Measurements from ENCODE around the gene AUTS2. TPM values are rescaled to one million over a fixed set of nuclear protein-coding genes. Genes with fewer than 3 reads are reported as not detected.

The AUTS2 gene
- total RNA-seq, 1 experiment from 2014 or later = 2.5 TPM

DNA sequence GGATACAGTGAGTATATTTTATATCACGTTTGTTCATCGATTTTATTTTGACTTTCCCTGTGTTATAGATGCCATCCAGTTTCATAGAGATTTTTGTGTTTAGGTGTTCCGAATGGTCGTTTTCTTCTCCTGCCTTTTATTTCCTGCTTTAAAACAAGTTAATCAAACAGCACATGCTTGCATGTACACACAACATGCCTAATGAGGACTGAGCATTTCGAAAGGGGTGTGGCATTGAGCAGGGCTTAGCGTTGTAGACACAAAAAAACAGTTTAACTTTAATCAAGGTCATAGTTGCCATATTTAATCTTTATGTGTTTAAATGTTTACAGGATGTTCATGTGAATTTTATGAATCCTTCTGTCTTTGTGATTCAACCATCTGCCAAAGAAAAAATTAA, 1103.2 kb downstream of the AUTS2 start:
- CTCF ChIA-PET = no interaction called here
- in situ Hi-C loops (cut with HindIII; ENCODE audit: low pct_unique_long_range_greater_than_20kb, low sequenced_read_pairs) (no loop called here), intact Hi-C loops (cut with micrococcal nuclease; ENCODE audit: unreplicated experiment) (no loop called here)
- no peak for ATAC-seq
- H3K27ac ChIP-seq (ENCODE audit: low read length) = no peak overlapping the region
- TF ChIP-seq SIN3A (IDR thresholded peaks at IDR 0.05; ENCODE audit: borderline replicate concordance, insufficient read depth, low read depth, low read length) (no peak), TCF7L2 (IDR thresholded peaks at IDR 0.05; ENCODE audit: low read depth, low read length) (no peak), POLR2AphosphoS5 (IDR thresholded peaks at IDR 0.05; ENCODE audit: low read depth, low read length) (no peak)
- TF ChIP-seq, protein P1, sequence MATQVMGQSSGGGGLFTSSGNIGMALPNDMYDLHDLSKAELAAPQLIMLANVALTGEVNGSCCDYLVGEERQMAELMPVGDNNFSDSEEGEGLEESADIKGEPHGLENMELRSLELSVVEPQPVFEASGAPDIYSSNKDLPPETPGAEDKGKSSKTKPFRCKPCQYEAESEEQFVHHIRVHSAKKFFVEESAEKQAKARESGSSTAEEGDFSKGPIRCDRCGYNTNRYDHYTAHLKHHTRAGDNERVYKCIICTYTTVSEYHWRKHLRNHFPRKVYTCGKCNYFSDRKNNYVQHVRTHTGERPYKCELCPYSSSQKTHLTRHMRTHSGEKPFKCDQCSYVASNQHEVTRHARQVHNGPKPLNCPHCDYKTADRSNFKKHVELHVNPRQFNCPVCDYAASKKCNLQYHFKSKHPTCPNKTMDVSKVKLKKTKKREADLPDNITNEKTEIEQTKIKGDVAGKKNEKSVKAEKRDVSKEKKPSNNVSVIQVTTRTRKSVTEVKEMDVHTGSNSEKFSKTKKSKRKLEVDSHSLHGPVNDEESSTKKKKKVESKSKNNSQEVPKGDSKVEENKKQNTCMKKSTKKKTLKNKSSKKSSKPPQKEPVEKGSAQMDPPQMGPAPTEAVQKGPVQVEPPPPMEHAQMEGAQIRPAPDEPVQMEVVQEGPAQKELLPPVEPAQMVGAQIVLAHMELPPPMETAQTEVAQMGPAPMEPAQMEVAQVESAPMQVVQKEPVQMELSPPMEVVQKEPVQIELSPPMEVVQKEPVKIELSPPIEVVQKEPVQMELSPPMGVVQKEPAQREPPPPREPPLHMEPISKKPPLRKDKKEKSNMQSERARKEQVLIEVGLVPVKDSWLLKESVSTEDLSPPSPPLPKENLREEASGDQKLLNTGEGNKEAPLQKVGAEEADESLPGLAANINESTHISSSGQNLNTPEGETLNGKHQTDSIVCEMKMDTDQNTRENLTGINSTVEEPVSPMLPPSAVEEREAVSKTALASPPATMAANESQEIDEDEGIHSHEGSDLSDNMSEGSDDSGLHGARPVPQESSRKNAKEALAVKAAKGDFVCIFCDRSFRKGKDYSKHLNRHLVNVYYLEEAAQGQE (IDR thresholded peaks at IDR 0.05; ENCODE audit: insufficient read depth in 1 of 2, low read depth in 2 of 2, low read length in 1 of 2) = no peak
- TF ChIP-seq, protein P2, sequence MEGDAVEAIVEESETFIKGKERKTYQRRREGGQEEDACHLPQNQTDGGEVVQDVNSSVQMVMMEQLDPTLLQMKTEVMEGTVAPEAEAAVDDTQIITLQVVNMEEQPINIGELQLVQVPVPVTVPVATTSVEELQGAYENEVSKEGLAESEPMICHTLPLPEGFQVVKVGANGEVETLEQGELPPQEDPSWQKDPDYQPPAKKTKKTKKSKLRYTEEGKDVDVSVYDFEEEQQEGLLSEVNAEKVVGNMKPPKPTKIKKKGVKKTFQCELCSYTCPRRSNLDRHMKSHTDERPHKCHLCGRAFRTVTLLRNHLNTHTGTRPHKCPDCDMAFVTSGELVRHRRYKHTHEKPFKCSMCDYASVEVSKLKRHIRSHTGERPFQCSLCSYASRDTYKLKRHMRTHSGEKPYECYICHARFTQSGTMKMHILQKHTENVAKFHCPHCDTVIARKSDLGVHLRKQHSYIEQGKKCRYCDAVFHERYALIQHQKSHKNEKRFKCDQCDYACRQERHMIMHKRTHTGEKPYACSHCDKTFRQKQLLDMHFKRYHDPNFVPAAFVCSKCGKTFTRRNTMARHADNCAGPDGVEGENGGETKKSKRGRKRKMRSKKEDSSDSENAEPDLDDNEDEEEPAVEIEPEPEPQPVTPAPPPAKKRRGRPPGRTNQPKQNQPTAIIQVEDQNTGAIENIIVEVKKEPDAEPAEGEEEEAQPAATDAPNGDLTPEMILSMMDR (IDR thresholded peaks at IDR 0.05) = no peak
- H3K4me1 ChIP-seq (ENCODE audit: control insufficient read depth, insufficient read depth, low read length) = no peaks in the 10 kb centered on the region
- DNase-seq (ENCODE audit: low read depth, low spot score) = no peak
- no peak overlapping the region for H3K4me3 ChIP-seq (ENCODE audit: low read depth in 2 of 2, low read length in 2 of 2)
- peaks cover 10% of the 10 kb centered on the region; the same call in 1 of the 2 replicates for H3K27me3 ChIP-seq (ENCODE audit: control insufficient read depth, insufficient read depth, low read length)
- POLR2A ChIA-PET = no interaction called here
- H3K9me3 ChIP-seq (ENCODE audit: control insufficient read depth, insufficient read depth, low read depth, low read length) = no peaks in the 10 kb centered on the region
- H3K36me3 ChIP-seq (ENCODE audit: control insufficient read depth, insufficient read depth, low read length) = no peaks in the 10 kb centered on the region
- no TSS peak for BruUV-seq (replicated peaks)

DNA sequence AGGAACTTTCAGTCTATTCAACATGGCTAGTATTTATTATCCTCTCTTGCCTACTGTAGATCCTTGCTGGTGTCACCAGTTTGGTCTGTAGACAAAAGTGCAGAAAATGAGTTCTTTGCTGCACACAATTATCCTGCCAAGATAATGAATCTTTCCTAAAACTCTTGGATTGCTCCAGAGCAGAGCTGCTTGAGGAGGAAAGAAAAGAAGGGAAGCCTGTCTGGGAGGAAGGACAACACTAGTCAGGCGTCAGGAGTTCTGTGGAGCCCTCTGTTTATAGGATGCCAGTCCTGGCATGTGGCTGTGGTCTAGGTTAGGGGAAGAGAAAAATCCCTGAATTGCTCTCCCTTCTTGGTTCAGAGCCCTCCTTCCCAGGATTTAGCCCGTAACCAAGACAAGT, 1103.7 kb downstream of the AUTS2 start:
- Histone ChIP-seq H3K4me3 (ENCODE audit: low read depth in 2 of 2, low read length in 2 of 2) (no peak overlapping the region), H3K36me3 (ENCODE audit: control insufficient read depth, insufficient read depth, low read length) (no peaks in the 10 kb centered on the region), H3K27me3 (ENCODE audit: control insufficient read depth, insufficient read depth, low read length) (peaks cover 8% of the 10 kb centered on the region; the same call in 1 of the 2 replicates), H3K27ac (ENCODE audit: low read length) (no peak overlapping the region), H3K4me1 (ENCODE audit: control insufficient read depth, insufficient read depth, low read length) (no peaks in the 10 kb centered on the region), H3K9me3 (ENCODE audit: control insufficient read depth, insufficient read depth, low read depth, low read length) (no peaks in the 10 kb centered on the region)
- in situ Hi-C loops (cut with HindIII; ENCODE audit: low pct_unique_long_range_greater_than_20kb, low sequenced_read_pairs) = no loop called here
- intact Hi-C loops (cut with micrococcal nuclease; ENCODE audit: unreplicated experiment) = no loop called here
- POLR2A ChIA-PET = no interaction called here
- ATAC-seq = no peak
- TF ChIP-seq, protein P1 (IDR thresholded peaks at IDR 0.05; ENCODE audit: insufficient read depth in 1 of 2, low read depth in 2 of 2, low read length in 1 of 2) = no peak
- TF ChIP-seq, protein P2 (IDR thresholded peaks at IDR 0.05) = no peak
- TF ChIP-seq SIN3A (IDR thresholded peaks at IDR 0.05; ENCODE audit: borderline replicate concordance, insufficient read depth, low read depth, low read length) = no peak
- no peak for TF ChIP-seq POLR2AphosphoS5 (IDR thresholded peaks at IDR 0.05; ENCODE audit: low read depth, low read length)
- no peak for TF ChIP-seq TCF7L2 (IDR thresholded peaks at IDR 0.05; ENCODE audit: low read depth, low read length)
- no peak for DNase-seq (ENCODE audit: low read depth, low spot score)
- CTCF ChIA-PET = no interaction called here
- BruUV-seq (replicated peaks) = no TSS peak

Measured in Panc1 (cell line).